GM18868 (cell line): ENCODE results near the gene UFM1.
"Not testable (repeated sequence)": the region's sequence is repeated elsewhere in the genome, so short reads cannot be mapped to it uniquely, and the experiment has no call there.

Source experiments
- ATAC-seq: cut with Tn5 transposase; IDR thresholded peaks from one replicate; pipeline ENCODE4 v1.9.1; 2021; ENCODE audit warnings: mild to moderate bottlenecking, moderate library complexity; ENCODE audit not compliant: unreplicated experiment

UFM1 gene

DNA sequence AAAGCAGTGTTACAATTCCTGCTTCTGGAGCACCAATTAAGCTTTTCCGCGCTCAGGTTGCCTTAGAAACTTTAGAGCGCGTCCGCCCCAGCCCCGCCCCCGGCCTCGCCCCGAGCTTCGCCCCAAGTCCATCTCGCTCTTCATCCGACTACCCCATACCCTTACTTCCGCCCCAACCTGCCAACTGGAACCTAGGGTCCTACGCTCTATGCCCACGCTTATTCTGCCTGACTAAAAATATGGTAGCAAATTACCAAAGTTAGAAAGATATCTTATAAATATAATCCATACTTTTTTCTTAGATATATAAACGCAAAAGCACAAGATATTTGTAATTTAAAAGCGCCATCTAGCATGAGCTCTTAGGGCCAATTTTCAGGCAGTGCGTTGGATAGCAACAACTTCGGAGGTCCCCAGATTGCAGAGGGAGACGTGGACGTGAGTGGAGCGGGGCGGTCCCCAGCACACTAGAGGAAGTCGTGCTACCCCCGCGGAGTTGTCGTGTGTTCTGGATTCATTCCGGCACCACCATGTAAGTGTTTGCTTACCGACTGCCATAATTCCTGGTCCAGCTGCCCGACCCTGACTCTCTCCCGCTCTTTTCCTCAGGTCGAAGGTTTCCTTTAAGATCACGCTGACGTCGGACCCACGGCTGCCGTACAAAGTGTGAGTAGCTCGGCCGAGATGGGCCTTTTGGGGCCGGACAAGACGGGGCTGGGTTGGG is at the start of gene UFM1:
UFM1 (plus strand) TSS at position 462 of the 724 bp plus-strand sequence; CDS start at position 531, 69 bp downstream.
- ATAC-seq: peak; percentile 94

DNA sequence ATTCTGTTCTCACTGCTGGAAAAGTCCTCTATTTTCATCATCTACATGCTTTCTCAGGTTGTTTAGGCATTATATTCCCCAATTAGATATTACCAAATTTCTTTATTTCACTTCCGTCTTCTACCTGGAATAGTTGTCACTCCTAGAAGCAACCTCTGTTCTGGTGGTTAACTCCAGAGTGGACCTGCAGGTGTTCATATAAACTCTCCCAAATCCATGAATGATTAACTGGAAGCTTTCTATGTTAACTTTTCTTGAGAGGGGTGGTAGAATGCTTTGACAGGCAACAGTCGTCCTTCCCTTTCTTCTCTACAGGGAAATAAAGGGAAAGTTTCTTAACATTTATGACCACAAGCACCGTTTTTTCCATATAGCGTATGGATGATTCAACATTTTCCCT is 48.4 kb upstream of the UFM1 start:
- no peak for ATAC-seq

DNA sequence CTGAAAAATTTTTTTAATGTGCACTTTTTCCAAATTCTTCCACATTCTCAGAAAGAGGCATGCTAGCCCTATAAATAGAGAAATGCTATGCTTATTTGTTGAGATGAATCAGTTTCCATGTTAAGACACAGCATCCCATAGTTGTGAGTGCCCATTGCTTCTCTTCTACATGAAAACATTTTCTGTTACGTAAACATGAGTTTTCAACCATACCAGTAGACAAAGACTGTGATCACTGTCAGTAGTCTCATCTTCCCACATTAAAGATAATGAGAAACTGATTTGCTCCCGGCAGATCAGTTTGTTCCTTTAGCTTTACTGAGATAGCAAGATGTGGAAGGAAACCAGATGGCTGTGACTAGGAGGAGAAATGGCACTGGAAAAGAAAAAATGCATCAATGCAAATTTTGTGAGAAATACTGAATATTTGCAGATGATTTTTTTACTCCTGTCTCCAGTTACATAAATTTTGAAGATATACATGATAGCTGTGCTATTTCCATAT is 45.8 kb upstream of the UFM1 start:
- ATAC-seq: no peak

DNA sequence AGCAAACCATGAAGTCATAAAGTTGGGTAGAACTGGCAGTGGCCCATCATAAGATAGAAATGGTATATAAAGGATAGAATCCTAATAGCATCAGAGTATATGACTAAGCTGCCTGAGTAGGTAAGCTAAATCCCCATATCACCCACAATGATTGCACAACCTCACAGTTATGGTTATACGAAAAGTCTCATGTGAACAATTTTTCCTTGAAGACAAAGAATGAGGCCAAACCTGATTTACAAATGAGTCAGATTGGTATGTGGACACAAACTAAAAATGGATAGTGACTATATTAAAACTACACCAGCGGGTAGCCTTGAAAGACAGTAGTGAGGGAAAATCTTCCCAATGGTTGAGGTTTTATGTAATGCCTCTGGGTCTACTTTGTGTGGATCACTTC is 40.9 kb upstream of the UFM1 start:
- ATAC-seq: no peak

DNA sequence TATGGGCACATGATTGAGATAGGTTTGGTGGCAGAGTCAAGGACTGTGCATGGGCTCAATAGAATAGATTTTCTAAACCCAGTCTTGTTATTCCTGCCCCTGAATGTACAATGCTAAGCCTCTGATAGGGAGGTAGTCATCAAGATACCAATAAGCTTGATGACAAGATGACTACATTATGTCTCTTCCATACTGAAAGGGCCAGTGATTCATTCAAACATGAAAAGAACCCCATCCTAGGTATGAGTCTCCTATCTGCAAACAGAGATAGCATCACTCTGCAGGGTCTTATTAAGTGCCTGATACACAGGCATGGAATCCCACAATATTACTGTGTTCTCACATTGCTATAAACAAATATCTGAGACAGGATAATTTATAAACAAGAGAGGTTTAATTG is 40.3 kb upstream of the UFM1 start:
- ATAC-seq: no peak

DNA sequence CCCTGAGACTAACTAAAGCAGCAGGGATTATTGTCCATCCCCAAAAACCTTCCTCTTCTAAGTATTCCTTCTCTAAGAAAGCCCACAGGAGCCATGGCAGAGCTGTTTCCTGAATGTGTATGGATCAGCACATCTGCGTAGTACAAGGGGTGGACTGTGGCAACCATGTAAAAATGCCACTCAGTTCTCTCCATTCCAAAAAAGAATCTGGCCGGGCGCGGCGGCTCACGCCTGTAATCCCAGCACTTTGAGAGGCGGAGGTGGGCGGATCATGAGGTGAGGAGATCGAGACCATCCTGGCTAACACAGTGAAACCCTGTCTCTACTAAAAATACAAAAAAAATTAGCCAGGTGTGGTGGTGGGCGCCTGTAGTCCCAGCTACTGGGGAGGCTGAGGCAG is 38.5 kb upstream of the UFM1 start:
- ATAC-seq: not testable (repeated sequence)

DNA sequence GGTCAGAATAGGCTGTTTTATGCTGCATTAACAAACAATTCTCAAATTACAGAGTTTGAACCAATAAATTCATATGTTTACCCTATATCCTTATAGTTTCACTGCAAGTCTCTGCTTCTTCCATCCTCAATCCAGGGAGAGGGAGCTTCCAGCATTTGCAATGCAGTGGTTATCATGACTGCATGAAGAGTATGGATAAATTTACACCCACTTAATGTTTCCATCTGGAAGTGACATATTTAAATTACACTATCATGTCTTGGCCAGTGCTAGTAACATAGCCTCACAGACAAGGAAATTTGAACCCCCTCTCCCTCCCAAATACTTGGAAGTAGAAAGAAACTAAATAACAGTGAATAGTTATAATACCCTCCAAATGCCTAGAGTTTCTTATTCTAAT is 33.5 kb upstream of the UFM1 start:
- ATAC-seq: no peak

DNA sequence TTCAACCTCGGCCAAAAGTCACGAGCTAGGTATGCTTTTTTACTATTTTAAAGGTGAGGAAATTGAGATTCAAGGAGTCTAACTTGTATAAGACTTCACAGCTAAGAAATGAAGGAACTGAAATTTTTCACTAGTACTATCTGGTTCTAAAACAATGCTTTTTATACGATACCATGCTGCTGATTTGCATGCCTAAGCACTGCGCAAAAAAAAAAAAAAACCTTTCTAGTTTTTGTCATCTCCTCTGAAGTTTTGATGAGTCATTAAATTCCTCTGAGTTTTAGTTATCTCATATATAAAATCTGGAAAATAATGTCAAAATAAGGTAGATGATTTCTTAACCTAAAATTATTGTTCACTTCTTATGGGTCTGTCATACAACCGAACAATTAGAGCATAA is 28.0 kb upstream of the UFM1 start:
- ATAC-seq: peak; percentile 79

DNA sequence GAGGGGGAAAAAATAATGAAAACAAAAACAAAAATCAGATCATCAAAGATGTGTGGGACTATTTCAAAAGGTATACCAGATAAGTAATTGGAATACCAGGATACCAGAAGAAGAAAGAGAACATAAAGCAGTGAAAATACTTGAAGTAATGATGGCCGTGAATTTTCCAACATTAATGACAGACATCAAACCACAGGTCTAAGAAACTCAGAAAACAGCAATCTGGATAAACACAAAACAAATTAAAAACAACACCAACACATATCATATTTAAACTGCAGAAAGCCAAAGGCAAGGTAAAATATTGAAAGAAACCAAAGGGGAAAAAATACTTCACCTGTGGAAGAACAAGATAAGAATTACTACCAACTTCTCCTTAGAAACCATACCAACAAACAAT is 24.2 kb upstream of the UFM1 start:
- no peak for ATAC-seq

DNA sequence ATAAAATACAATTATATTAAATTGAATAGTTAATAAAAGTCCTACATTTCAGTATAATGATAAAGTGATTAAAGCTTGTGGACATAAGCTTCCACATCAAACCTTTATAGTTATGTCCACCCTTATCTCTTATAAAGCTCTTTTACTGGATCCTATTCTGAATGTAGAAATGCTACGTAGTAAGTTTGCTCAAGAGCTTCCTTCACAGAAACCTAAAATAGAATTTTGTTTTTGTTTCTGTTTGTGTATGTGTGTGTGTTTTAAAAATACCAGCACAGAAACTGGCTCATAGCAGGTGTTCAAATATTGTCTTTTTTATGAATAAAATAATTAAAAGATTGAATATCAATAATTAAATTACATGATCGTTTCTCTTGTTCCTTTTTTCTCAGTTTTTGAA is 21.0 kb upstream of the UFM1 start:
- peak; percentile 46 for ATAC-seq

DNA sequence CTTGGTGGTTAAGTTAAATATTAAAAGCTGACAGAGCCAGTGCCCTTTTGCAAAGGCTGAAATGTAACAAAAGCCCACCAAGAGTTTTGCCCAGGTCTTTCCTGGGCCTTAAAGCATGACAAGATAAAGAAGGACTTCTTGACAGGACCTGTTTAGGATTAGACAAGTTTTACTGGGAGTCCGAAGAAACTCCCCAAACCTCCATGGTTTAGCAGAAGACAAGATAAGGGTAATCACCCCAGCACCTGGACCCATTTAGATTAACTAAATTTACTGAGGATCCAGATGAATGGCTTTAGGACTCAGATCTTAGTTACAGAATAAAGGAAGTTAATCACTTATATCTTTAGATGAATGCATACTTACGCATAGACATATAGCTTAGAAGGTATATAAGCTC is 14.8 kb upstream of the UFM1 start:
- ATAC-seq: no peak

DNA sequence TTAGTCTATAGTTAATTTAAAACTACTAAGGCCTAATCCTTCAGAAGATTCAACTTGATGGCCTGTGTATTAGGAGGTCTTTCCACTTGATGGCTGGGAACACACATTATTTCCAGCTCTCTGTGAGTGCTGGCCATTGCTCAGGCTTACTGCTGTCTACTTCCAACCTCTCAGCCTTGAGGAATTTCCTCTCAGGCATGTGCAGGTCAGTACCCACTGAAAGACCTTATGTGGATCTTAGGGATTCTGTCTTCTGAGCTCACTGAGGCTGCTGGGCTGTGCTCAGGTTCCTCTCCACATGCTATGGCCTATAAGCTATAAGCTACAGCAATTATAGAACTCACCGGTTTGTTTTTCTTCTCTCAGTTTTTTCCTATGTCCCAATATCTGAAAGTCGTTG is 11.6 kb upstream of the UFM1 start:
- ATAC-seq: no peak

DNA sequence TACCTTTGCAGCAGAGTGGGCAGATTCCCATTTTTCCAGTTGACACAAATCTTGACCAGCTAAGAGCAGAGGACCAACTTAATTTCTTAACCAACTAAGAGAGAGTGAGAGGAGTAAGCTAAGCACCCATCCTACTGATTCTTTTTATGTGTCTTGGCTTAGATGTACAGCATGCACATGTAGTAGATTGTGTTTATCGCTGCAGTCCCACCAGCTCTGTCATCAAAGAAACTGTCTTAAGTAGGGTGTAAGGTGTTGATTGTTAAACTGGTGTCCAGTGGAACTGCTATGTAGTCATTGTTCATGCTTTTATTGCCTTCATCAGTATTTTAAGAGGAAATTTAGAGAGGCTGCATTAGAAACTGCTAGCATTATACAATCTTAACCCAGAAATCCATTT is 9.0 kb upstream of the UFM1 start:
- ATAC-seq: no peak

DNA sequence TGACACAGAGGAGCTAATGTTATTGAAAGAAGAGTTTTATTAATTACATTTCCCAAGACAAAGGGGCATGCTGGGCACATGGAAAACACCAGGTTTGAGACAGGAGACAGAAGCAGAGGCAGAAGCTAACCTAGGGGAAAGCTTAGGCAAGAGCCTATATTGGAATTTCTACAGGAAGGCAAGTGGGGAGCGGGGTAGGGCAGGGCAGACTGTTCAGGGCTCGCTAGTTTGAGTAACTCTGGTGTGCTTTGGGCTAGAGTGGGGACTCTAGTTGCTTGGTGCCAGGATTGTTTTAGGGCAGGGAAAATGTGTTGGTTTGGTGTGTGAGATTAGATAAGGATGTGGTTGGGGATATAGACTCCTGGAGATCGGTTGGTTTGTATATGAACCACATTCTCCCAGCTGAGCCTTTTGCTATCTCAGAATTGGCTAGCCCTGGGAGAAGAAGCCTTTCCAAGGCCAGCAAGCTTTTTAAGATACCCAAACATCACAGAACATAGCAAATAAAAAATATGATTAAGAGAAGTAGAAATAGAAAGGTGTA is 8.4 kb upstream of the UFM1 start:
- ATAC-seq: no peak

DNA sequence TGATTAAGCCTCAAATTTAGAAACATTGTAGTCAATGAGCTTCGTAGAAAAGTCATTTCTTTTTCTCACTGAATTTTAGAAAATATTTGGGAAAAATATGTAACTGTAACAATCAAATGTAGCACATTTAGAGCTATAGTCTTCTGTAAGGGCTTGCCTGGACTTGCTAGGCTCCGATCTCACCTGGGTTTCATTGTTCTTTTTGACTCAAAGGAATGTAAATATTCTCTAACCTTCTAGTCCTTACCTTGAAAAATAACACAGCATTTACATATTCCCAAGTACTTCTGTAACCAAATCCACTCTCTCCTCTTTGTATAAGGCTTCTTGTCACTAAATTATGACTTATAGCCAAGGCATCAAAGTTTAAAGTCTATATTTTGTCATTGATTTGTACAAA is 2.9 kb upstream of the UFM1 start:
- no peak for ATAC-seq

DNA sequence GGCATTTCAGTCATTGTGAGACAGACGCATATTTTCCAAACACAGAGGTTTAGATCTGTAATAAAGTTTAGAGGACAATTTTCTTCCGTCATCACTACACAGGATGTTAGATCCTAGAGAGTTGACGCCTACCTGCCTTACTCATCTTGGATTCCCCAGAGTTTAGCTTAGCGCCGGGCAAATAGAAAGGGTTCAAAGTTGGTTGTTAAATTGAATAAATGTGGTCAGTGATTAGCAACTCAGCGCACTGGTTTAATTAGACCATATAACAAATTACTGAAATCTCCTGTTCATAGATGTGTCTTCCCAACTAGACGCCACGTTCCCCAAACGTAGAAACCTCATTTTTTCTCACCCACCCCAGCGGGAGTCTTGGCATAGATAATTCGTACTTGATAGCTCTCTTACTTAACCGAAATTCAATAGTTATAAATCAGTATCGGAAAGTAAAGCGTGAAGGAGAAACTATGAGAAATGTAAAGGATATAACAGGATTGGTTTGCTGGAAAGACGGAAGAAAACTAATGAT is 726 bp upstream of the UFM1 start:
- ATAC-seq: peak; percentile 18

DNA sequence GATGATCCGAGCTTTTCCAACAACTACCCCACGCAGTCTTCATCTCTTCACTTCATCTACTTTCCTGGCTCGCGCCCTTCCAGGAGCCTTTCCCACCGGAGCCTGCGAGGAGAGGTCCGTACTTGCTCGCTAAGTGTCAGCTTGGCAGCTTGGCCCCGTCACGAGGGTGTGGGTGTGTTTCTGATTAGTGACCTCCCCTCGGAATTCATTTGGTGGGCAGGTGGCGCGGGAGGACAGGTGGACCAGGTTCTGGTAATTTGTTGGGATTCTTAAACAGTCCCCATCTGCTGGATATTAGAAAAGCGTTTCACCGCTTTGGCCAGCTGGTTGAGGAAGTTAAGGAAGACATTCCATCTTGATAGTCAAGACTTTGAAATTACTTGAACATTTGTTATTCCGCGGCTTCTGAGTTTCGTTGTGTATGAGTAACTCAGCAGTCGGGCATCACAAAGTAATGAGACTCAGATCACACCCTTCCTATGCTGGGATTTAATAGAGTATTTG is 515 bp downstream of the UFM1 start:
- ATAC-seq: peak; percentile 29

DNA sequence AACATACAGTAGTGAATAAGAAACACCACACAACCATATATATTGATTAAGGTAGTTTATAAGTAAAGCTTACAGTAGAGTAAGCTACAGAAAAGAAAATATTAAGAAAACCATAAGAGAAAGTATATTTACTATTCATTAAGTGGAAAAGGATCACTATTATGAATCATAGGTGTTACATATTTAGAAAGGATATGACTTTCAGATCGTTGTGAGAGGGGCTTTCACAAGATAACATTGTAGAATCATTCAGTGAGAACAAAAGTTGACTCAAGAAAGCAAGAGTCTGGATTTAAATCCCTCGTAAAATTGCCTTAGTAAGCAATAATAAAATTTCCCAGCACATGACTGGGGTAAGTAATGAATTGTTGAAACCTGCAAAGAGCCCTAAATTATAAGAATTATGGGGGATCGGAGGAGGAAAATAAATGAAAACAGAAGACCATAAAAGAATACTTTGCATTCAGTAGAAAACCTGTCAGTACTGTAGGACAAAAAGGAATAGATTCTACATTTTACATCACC is 6.0 kb downstream of the UFM1 start:
- ATAC-seq: no peak

DNA sequence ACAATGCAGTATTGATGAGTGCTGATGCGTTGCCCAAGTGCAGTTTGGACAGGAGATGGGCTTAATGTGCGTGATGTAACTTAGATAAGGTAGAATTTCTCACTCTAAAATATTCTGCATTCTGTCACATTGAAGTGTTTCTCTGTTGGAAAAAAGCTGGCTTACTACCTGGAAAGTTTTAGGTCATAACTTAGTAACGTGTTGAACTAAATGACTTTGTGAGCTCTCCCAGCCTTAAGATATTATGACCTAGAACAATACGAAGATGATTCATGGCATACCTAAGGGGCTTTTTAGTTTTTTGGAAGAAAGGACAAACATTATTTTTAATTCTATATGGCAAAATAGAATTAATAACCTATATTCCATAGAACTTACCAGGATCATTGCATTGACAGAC is 9.0 kb downstream of the UFM1 start:
- ATAC-seq: no peak

DNA sequence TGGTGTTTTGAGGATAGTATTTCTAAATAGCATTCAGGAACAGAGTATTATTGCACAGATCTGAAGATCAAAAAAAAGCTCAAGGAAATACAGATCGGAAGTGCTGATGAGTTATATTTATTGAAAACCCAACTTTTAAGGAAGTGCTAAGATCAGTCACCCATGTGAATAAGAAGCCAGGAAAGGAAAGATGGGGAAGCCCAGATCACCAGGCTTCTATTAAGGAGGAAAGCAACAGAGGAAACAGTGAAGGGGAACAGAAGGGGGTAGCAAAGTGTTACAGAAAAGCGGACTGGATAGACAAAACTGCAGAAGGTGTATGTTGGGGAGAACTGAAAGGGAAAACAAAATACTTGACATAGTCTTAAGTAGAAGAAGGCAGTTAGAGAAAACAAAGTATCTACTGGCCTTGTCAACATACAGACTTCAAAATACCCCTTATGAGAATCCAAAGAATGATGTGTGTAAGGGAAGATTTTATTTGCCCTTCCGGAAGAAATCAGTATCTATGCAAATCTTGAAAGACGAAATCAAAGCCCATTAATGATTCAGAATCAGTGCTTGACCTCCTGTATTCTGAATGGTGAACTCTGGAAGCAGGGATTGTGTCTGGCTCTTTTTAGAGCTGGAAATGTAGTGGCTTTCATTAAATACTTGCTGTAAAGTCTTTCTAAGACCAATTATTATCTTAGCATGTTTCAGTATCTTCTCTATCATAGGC is 12.1 kb downstream of the UFM1 start:
- ATAC-seq: peak; percentile 38

DNA sequence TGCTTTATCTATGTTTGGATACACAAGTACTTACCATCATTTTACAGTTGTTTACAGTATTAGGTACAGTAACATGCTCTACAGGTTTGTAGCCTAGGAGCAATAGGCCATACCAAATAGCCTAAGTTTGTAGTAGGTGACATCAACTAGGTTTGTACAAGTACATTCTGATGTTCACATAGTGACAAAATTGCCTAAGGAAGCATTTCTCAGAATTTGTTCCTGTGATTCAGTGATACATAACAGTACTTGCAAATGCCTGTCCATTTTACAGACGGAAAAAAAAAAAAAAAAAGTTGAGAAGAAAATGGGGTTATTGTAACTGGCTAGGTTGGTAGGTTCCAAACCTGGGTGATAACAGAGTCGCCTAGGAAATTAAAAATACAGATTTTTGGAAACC is 13.6 kb downstream of the UFM1 start:
- no peak for ATAC-seq
